HG03575 (cell line): ENCODE measurements around the gene LRG1.

Experiments used
- ATAC-seq: cut with Tn5 transposase; IDR thresholded peaks from one replicate; pipeline ENCODE4 v1.9.1; 2021; ENCODE audit not compliant: unreplicated experiment, insufficient number of reproducible peaks, low FRiP score; ENCODE audit errors: extremely low read depth

The LRG1 gene, protein sequence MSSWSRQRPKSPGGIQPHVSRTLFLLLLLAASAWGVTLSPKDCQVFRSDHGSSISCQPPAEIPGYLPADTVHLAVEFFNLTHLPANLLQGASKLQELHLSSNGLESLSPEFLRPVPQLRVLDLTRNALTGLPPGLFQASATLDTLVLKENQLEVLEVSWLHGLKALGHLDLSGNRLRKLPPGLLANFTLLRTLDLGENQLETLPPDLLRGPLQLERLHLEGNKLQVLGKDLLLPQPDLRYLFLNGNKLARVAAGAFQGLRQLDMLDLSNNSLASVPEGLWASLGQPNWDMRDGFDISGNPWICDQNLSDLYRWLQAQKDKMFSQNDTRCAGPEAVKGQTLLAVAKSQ

GRCh38 chr19:4539693-4540581 is at the start of gene LRG1:
Gene LRG1, minus strand, starts transcription at chr19:4540036. Its CDS starts 23 bp downstream, at chr19:4540013.
- no peak for ATAC-seq

GRCh38 chr19:4588291-4588761 is 48.5 kb upstream of the LRG1 start:
- no peak for ATAC-seq

- ATAC-seq, result no peak
These were observed 47.7 kb upstream of the LRG1 start for GRCh38 chr19:4587527-4587926.

- ATAC-seq, result no peak
These were observed 46.9 kb upstream of the LRG1 start for GRCh38 chr19:4586691-4587090.

DNA sequence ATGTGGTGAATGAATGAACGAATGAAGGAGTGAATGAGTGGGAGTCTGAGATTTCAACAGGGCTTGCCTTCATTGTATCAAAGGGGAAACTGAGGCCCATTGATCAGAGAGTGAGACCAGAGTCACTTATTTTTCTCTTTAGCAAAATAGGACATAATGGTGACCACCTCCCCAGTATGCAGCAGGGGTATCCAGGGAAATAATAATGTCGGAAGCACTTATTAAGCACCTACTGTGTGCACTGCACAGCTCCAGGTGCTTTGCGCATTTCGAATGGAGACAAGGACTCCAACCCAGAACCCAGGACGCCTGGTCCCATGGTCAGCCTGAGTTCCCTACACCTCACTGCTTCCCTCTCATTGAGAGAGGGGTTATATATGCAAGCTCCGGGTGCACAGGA is 46.4 kb upstream of the LRG1 start:
- ATAC-seq, result no peak

DNA sequence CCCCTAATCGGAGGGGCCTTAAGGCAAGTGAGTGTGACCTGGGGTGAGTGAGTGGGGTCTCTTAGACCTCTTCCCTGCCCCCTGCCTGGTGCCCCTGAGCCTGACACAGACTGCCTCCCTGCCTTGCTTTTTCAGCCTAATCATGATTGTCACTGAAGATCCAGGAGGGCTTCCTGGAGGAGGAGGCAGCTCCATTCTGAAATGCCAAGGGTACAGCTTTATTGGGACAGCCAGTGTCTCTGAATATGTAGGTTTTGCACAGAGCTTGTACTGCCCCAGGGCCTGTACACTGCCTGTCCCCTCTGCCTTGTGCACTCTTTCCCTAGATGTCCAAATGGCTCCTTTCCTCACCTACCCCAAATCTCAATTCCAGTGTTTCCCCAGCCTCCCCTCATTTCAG is 45.7 kb upstream of the LRG1 start:
- no peak for ATAC-seq

GRCh38 chr19:4584670-4585460 is 45.0 kb upstream of the LRG1 start:
- ATAC-seq, result no peak

DNA sequence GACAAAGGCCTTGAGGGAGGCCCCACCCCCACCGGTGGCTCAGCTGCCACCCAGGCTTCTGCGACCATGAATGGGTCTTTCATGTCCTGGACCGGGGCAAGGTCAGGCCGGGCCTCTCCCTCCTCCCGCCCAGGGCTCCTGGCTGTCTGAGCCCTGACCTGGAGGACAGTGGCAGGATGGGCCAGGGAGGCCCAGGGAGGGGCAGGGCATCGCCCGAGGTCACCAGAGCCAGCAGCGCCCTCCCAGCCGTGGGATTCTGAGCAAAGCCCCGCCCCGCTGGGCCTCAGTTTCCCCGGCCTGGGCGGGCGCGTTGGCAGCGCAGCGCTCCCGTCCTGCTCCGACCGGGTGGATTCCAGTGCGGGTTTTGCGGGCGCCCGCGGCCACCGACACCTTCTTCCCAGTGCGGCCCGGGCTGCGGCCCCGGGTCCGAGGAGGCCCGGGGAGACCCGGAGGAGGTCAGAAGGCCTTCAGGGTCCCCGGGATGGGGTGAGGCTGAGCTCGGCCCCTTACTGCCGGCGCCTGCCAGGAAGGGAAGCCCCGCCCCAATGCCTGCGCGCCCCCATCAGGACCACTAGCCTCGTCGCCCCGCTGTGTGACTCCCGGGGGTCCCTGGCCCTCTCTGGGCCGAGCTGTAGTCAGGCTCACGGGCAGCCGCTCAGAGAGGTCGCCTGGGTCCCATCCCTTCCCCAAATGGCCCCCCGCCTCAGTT is 44.3 kb upstream of the LRG1 start:
- ATAC-seq, result no peak

DNA sequence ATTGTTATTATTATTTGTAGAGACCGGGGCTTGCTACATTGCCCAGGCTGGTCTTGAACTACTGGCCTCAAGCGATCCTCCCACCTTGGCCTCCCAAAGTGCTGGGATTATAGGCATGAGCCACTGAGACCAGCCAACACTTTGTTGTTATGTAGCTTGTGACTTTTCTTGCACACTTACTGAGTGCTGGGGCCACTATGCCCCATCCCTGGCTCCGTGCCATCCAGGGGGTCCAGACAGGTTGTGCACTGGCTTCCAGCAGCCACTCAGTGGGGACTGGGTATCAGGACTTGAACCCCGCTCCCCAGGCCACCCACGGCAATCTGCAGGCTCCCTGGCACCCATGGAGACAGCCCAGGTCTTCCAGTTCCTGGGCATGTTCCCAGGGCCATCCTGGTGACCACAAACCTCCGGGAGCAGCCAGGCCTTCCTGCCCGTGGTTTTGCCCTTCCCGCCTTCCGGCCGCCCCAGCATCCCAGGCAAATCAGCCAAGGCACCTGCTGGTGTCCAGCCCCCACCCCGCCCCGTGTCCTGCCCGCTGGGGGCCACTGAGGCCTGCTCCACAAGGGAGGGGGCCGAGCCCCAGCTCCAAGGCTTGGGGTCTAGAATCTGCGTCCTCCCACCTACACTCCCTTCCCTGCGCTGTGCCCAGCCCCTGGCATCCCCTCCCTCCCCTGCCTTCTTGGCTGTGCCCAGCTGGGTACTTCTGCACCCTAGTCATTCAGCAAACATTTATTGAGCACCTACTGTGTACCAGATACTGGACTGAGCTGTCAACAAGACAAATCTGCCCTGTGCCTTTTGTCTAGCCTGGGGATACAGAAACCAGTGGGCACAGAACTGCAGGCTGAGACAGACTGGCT is 43.4 kb upstream of the LRG1 start:
- no peak for ATAC-seq

- no peak for ATAC-seq
These were observed 42.1 kb upstream of the LRG1 start for GRCh38 chr19:4581666-4582553.

DNA sequence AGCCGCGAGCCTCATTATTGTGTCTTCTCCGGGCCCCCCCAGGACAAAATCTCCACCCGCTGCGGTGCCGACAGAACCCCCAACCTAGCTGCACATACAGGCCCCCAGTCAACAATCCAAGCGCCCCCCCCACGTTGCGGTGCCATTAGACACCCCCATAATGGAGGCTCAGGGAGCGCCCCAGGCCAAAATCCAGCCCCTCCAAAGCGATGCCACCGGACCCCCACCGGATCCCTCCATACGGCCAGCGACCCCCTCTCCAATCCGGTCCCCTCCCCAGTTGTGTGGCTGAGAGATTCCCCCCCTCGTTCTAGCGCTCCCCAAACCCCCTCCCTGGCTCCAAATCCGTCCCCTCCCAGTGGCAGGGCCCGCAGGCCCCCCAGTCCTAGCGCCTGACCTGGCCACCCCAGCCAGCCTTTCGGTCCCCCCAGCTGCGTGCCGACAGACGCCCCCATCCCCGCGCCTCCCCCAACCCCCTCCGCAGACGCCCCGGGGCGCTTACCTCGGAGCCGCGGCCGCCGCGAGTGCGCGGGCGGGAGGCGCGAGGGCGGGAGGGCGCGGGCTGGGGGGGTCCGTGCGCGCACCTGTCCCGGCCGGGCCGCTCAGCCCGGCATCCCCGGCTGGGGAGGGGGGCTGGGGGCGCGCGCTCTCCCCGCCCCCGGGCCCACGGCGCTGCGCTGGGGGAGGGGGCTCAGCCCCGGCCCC is 41.3 kb upstream of the LRG1 start:
- ATAC-seq, result no peak

- no peak for ATAC-seq
These were observed 40.4 kb upstream of the LRG1 start for GRCh38 chr19:4580021-4580901.

- ATAC-seq, result no peak
These were observed 39.6 kb upstream of the LRG1 start for GRCh38 chr19:4579389-4579788.

- ATAC-seq, result no peak
These were observed 38.9 kb upstream of the LRG1 start for GRCh38 chr19:4578552-4579248.
